PC-3 (cell line): ENCODE data around the gene MSRB2.

Experiments used
- CTCF ChIP-seq: fragments of 300-600 bp; sonication (generic); conservative IDR thresholded peaks from 2 replicates; pipeline ENCODE4 v1.5.1; 2017; ENCODE audit warnings: antibody characterized with exemption, low read depth, mild to moderate bottlenecking, low read length
- EZH2 ChIP-seq: fragments of 300-600 bp; sonication (generic); IDR thresholded peaks from one replicate; pipeline ENCODE4 v1.6.1; 2017; ENCODE audit warnings: antibody characterized with exemption, mild to moderate bottlenecking, low read length; ENCODE audit not compliant: unreplicated experiment
- EZH2phosphoT487 ChIP-seq: fragments of 300-600 bp; sonication (generic); IDR thresholded peaks from 2 replicates; pipeline ENCODE4 v1.6.1; 2018; ENCODE audit warnings: mild to moderate bottlenecking, antibody characterized with exemption, low read length, borderline replicate concordance

GRCh38 chr10:23047201-23048050, 48.0 kb upstream of the MSRB2 start:
- TF ChIP-seq EZH2 (no peak), CTCF (no peak), EZH2phosphoT487 (no peak)
